Gastrocnemius medialis (tissue), 4 donors: ENCODE results near the gene CDK18.

Source experiments
- CTCF ChIP-seq, 5 experiments: fragments of 450-650 bp in 3 of 5; fragments of 200-600 bp in 2 of 5; sonication (generic) in 2 of 5; IDR thresholded peaks in 4 of 5; conservative IDR thresholded peaks in 1 of 5; 1 replicate in 4 of 5; 2 replicates in 1 of 5; pipeline ENCODE4 v1.5.1; 2016 to 2019; ENCODE audit warnings: antibody characterized with exemption in 5 of 5, mild to moderate bottlenecking in 3 of 5, moderate library complexity in 3 of 5
- POLR2A ChIP-seq, 2 donors: fragments of 450-650 bp; IDR thresholded peaks; one replicate each; pipeline ENCODE4 v1.6.1; 2017; ENCODE audit warnings: antibody characterized with exemption in 2 of 2, mild to moderate bottlenecking in 2 of 2, moderate library complexity in 2 of 2

- TF ChIP-seq CTCF (IDR thresholded peaks at IDR 0.05 in 4 of 5, conservative IDR thresholded peaks at IDR 0.05 in 1 of 5) (no peak), POLR2A (IDR thresholded peaks at IDR 0.05) (no peak)
Measured at GRCh38 chr1:205528446-205528886, 24.0 kb downstream of the CDK18 start.
